Activated naive CD4-positive, alpha-beta T cell treated with anti-CD3 and anti-CD28 coated beads, Interleukin-2, amount 10 ng/mL, durations not matched to agents 7 days and 5 days (primary cell): ENCODE measurements around the gene VPS54.
"Not testable (repeated sequence)": the region's sequence is repeated elsewhere in the genome, so short reads cannot be mapped to it uniquely, and the experiment has no call there.

Experiments used
- CTCF ChIA-PET: fragments of 350-600 bp; sonication (Branson Sonifier 250); formaldehyde crosslinking; loops from one replicate; lab custom pipeline; 2021; ENCODE audit warnings: antibody characterized with exemption; lab: Charles Lee
- DNase-seq: peaks from one replicate; pipeline ENCODE4 v3.0.0-alpha.2; 2020
- H3K27ac Mint-ChIP-seq: one replicate; pipeline ENCODE4 v1.8.0; 2021; ENCODE audit warnings: mild to moderate bottlenecking, moderate library complexity, mixed read lengths
- H3K27me3 Mint-ChIP-seq: one replicate; pipeline ENCODE4 v1.8.0; 2021; ENCODE audit warnings: mild to moderate bottlenecking, mixed read lengths
- H3K36me3 Mint-ChIP-seq: one replicate; pipeline ENCODE4 v1.8.0; 2021; ENCODE audit warnings: mixed read lengths
- H3K4me1 Mint-ChIP-seq: one replicate; pipeline ENCODE4 v1.8.0; 2021; ENCODE audit warnings: mixed read lengths
- H3K4me3 Mint-ChIP-seq: one replicate; pipeline ENCODE4 v1.8.0; 2021; ENCODE audit warnings: mild to moderate bottlenecking, moderate library complexity, mixed read lengths
- H3K9me3 Mint-ChIP-seq: one replicate; pipeline ENCODE4 v1.8.0; 2021; ENCODE audit warnings: mixed read lengths

Gene VPS54

GRCh38 chr2:64015898-64016297 lies 3.3 kb downstream of the VPS54 start:
- CTCF ChIA-PET = interaction anchor here (1.1 kb wide), 1 partner anchor 18 kb away, joined by 6 read pairs; no protein-coding TSS in a partner anchor
- Mint-ChIP-seq H3K4me1 (peaks cover 38% of the 10 kb centered on the region), H3K27me3 (no peaks in the 10 kb centered on the region), H3K27ac (no peak overlapping the region), H3K9me3 (no peaks in the 10 kb centered on the region), H3K4me3 (no peak overlapping the region), H3K36me3 (peaks cover 19% of the 10 kb centered on the region)
- no peak for DNase-seq

DNA sequence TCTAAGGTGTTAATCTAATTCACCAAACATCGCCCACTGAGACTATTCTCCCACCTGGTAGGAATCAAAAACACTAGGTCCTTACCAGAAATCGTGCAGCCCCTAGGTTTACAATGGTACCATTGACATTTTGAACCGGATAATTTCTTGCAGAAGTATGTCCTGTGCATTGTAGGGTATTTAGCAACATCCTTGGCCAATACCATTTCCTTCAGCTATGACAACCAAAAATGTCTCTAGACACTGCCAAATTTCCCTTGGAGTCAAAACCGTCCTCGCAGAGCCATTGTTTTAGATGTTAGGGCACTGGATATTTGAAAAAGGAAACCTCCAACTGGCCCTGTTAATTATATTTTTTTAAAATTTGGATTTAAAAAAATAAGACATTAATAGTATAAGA lies 3.8 kb downstream of the VPS54 start:
- Mint-ChIP-seq H3K4me3 (no peak overlapping the region), H3K4me1 (peaks cover 33% of the 10 kb centered on the region), H3K36me3 (peaks cover 18% of the 10 kb centered on the region), H3K27ac (no peak overlapping the region), H3K27me3 (no peaks in the 10 kb centered on the region), H3K9me3 (peaks cover under 1% of the 10 kb centered on the region)
- CTCF ChIA-PET = interaction anchor here (1.1 kb wide), 1 partner anchor 19 kb away, joined by 6 read pairs; no protein-coding TSS in a partner anchor
- no peak for DNase-seq

- H3K27me3 Mint-ChIP-seq = no peaks in the 10 kb centered on the region
- DNase-seq = no peak
- H3K9me3 Mint-ChIP-seq = peaks cover 1% of the 10 kb centered on the region
- CTCF ChIA-PET = no interaction called here
- H3K27ac Mint-ChIP-seq = no peak overlapping the region
- peaks cover 17% of the 10 kb centered on the region for H3K36me3 Mint-ChIP-seq
- H3K4me1 Mint-ChIP-seq = peaks cover 25% of the 10 kb centered on the region
- H3K4me3 Mint-ChIP-seq = no peak overlapping the region
Measured at GRCh38 chr2:64014628-64015027, 4.6 kb downstream of the VPS54 start.

DNA sequence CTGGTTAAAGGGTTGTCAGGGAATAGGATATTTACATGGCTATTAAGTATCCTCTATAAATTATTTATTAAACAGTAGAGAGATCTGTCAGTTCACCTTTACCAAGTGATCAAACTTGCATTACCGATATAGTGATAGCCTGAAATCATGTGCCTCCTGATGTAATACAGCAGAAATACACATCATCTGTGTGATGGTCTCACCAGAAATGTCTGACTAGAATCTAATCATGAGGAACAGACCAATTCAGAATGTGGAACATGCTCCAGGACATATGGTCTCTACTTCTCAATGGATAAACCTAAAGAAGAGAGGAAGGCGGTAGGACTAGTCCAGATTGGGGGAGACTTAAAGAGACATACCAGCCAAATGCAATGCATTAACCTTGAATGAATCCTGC lies 6.2 kb downstream of the VPS54 start:
- peaks cover 18% of the 10 kb centered on the region for H3K4me1 Mint-ChIP-seq
- no peak overlapping the region for H3K27ac Mint-ChIP-seq
- peaks cover 16% of the 10 kb centered on the region for H3K36me3 Mint-ChIP-seq
- DNase-seq = no peak
- H3K4me3 Mint-ChIP-seq = no peak overlapping the region
- H3K9me3 Mint-ChIP-seq = peaks cover 1% of the 10 kb centered on the region
- no peaks in the 10 kb centered on the region for H3K27me3 Mint-ChIP-seq
- CTCF ChIA-PET = no interaction called here

DNA sequence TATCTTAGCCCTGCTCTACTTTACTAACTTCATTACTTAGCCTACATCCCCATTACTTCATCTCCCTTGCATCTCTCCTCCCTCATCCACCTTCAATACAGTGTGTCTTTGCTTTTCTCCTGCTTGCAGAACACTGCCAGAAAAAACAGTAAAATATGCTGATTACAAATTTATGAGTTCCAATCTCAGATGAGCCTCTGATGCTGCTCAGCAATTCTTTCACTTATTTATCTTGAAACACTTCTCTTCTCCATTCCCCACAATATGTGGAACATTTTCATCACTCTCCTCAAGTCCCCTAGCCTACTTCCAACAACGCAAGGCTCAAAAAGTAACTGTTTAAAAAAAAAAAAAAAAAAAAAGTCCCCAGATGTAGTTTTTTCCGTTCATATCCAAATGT lies 7.1 kb downstream of the VPS54 start:
- DNase-seq = no peak
- no peaks in the 10 kb centered on the region for H3K27me3 Mint-ChIP-seq
- peaks cover 1% of the 10 kb centered on the region for H3K9me3 Mint-ChIP-seq
- H3K36me3 Mint-ChIP-seq = peaks cover 22% of the 10 kb centered on the region
- peaks cover 12% of the 10 kb centered on the region for H3K4me1 Mint-ChIP-seq
- no peak overlapping the region for H3K4me3 Mint-ChIP-seq
- no peak overlapping the region for H3K27ac Mint-ChIP-seq
- CTCF ChIA-PET = no interaction called here

GRCh38 chr2:64008434-64009009 lies 10.7 kb downstream of the VPS54 start:
- DNase-seq = no peak
- Mint-ChIP-seq H3K9me3 (peaks cover 1% of the 10 kb centered on the region), H3K27ac (no peak overlapping the region), H3K4me1 (no peaks in the 10 kb centered on the region), H3K27me3 (no peaks in the 10 kb centered on the region), H3K4me3 (no peak overlapping the region), H3K36me3 (peaks cover 25% of the 10 kb centered on the region)
- CTCF ChIA-PET = no interaction called here

- no peak for DNase-seq
- CTCF ChIA-PET = no interaction called here
- Mint-ChIP-seq H3K27me3 (no peaks in the 10 kb centered on the region), H3K9me3 (peaks cover 1% of the 10 kb centered on the region), H3K4me3 (no peak overlapping the region), H3K4me1 (no peaks in the 10 kb centered on the region), H3K27ac (no peak overlapping the region), H3K36me3 (peaks cover 25% of the 10 kb centered on the region)
Measured at GRCh38 chr2:64007924-64008323, 11.3 kb downstream of the VPS54 start.

GRCh38 chr2:64005707-64006356 lies 13.4 kb downstream of the VPS54 start:
- Mint-ChIP-seq H3K27ac (no peak overlapping the region), H3K36me3 (peaks cover 33% of the 10 kb centered on the region), H3K27me3 (no peaks in the 10 kb centered on the region), H3K4me1 (no peaks in the 10 kb centered on the region), H3K9me3 (peaks cover 1% of the 10 kb centered on the region), H3K4me3 (no peak overlapping the region)
- DNase-seq = no peak
- CTCF ChIA-PET = no interaction called here

- CTCF ChIA-PET = interaction anchor here (0.8 to 1.2 kb wide), 2 partner anchors 20 to 486 kb away, joined by 3 to 4 read pairs; no protein-coding TSS in a partner anchor
- Mint-ChIP-seq H3K9me3 (peaks cover 6% of the 10 kb centered on the region), H3K4me3 (no peak overlapping the region), H3K4me1 (no peaks in the 10 kb centered on the region), H3K36me3 (peaks cover 41% of the 10 kb centered on the region), H3K27ac (no peak overlapping the region), H3K27me3 (no peaks in the 10 kb centered on the region)
- no peak for DNase-seq
Measured at GRCh38 chr2:64003239-64003638, 16.0 kb downstream of the VPS54 start.

DNA sequence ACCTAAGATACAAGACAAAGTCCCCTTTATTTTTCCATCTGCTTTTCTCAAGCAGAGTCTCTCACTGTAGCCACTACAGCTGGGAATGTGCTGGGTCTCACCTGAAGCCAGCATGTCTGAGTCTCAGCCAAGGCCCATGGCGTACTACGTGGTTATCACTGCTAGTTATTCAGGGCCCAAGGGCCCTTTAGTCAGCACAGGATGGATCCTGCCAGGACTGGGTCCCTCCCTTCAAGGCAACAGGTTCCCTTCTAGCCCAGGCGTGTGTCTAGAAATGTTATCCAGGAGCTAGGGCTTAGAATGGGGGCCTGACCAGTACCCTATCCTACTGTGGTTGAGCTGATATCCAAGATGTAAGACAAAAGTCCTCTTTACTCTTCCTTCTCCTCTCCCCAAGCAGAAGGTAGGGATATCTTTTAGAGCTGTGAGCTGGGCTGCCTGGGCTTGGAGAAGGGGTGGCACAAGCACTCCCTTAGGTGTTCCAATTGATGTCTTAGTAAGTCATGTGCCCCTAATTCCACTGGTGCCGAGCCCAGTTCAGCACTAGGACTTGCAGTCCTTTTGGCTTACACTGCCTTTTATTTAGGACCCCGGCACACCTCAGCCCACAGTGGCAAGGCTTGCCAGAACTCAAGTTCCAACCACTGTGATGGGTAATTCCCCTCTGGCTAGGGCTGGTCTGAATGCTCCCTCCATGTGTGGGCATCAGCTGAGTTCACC lies 17.7 kb downstream of the VPS54 start:
- no peaks in the 10 kb centered on the region for H3K4me1 Mint-ChIP-seq
- H3K9me3 Mint-ChIP-seq = peaks cover 19% of the 10 kb centered on the region
- H3K27me3 Mint-ChIP-seq = no peaks in the 10 kb centered on the region
- no peak overlapping the region for H3K4me3 Mint-ChIP-seq
- H3K27ac Mint-ChIP-seq = no peak overlapping the region
- H3K36me3 Mint-ChIP-seq = peaks cover 40% of the 10 kb centered on the region
- CTCF ChIA-PET = no interaction called here
- no peak for DNase-seq

DNA sequence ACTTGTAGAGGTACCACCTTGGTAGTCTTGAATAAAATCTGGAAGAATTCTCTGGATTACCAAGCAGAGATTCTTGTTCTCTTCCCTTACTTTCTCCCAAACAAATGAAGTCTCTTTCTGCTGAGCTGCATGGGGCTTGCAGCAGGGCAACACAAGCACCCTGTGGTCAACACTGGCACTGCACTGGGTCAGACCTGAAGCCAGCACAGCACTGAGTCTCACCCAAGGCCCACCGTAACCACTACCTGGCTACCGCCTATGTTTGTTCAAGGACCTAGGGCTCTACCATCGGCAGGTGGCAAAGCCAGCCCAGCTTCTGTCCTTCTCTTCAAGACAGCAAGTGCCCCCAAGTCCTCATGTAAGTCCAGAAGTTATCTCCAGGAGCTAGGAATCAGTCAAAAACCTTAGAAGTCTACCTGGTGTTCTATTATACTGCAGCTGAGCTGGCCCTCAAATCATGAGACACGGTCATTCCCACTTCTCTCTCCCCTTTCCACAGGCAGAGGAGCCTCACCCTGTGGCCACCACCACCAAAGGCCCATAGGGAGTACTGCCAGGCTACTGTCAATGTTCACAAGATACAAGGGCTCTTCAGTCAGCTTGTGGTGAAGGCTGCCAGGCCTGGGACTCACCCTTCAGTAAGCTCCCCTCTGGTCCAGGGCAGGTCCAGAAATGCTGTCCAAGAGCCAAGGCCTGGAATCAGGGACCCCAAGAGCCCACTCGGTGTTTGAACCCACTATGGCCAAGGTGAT lies 18.4 kb downstream of the VPS54 start:
- Mint-ChIP-seq H3K27me3 (no peaks in the 10 kb centered on the region), H3K4me3 (no peak overlapping the region), H3K9me3 (peaks cover 22% of the 10 kb centered on the region), H3K4me1 (no peaks in the 10 kb centered on the region), H3K27ac (no peak overlapping the region), H3K36me3 (peaks cover 38% of the 10 kb centered on the region)
- CTCF ChIA-PET = no interaction called here
- DNase-seq = no peak

GRCh38 chr2:63999049-63999448 lies 20.2 kb downstream of the VPS54 start:
- Mint-ChIP-seq H3K27me3 (no peaks in the 10 kb centered on the region), H3K27ac (no peak overlapping the region), H3K36me3 (peaks cover 42% of the 10 kb centered on the region), H3K9me3 (peaks cover 22% of the 10 kb centered on the region), H3K4me3 (no peak overlapping the region), H3K4me1 (peaks cover 5% of the 10 kb centered on the region)
- CTCF ChIA-PET = no interaction called here
- no peak for DNase-seq

DNA sequence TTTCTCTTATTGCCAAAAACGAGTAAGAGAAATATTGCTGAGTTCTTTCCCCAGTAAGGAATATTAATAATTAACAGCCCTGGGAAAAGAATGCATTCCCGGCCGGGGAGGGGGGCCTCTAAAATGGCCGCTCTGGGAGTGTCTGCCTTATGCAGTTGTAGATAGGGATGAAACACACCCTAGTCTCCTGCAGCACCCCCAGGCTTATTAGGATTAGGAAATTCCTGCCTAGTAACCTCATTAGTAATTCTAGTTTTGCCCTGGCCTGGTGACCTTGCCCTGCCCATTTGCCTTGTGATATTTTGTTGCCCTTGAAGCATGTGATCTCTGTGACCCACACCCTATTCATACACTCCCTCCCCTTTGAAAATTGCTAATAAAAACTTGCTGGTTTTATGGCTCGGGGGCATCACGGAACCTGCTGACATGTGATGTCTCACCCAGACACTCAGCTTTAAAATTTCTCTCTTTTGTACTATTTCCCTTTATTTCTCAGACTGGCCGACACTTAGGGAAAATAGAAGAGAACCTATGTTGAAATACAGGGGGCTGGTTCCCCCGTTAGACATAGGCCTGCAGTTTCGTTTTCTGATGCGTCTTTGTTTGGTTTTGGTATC lies 22.5 kb downstream of the VPS54 start:
- CTCF ChIA-PET = not testable (repeated sequence)

More for the DNA sequence above, 22.5 kb downstream of the VPS54 start:
- peaks cover 44% of the 10 kb centered on the region for H3K36me3 Mint-ChIP-seq
- DNase-seq, H3K4me1 Mint-ChIP-seq, H3K27me3 Mint-ChIP-seq, H3K4me3 Mint-ChIP-seq, H3K27ac Mint-ChIP-seq: not testable (repeated sequence)
- H3K9me3 Mint-ChIP-seq = peaks cover 22% of the 10 kb centered on the region
